Small intestine (tissue), 7 donors: ENCODE data around the gene SRMS. TPM values are rescaled to one million over a fixed set of nuclear protein-coding genes. Genes with fewer than 3 reads are reported as not detected.
"Not testable (repeated sequence)": the region's sequence is repeated elsewhere in the genome, so short reads cannot be mapped to it uniquely, and the experiment has no call there.

Source experiments
- DNase-seq, 2 donors: peaks; one replicate each; pipeline versions ENCODE4 v3.0.0 to v3.0.0-alpha.2; 2013
- FAIRE-seq: peaks from 2 replicates; lab custom pipeline; 2012; peaks lifted over from hg19 to GRCh38; lab: Jason Lieb, UNC
- H3K27ac ChIP-seq, 3 donors: one replicate each; pipeline ENCODE4 v1.5.1; 2013; ENCODE audit warnings: low read length in 2 of 3, mild to moderate bottlenecking in 2 of 3, control low read depth in 1 of 3, inconsistent platforms in 1 of 3, low read depth in 1 of 3, moderate library complexity in 1 of 3
- H3K27me3 ChIP-seq, 3 donors: one replicate each; pipeline ENCODE4 v1.6.1; 2013; ENCODE audit warnings: low read length in 3 of 3, inconsistent platforms in 1 of 3; ENCODE audit not compliant: control insufficient read depth in 3 of 3, insufficient read depth in 3 of 3
- H3K36me3 ChIP-seq, 3 donors: one replicate each; pipeline ENCODE4 v1.6.1; 2013; ENCODE audit warnings: low read length in 3 of 3, inconsistent platforms in 1 of 3, low read depth in 1 of 3, mild to moderate bottlenecking in 1 of 3, moderate library complexity in 1 of 3; ENCODE audit not compliant: control insufficient read depth in 3 of 3, insufficient read depth in 2 of 3
- H3K4me1 ChIP-seq, 3 donors: one replicate each; pipeline ENCODE4 v1.6.1; 2013; ENCODE audit warnings: low read length in 2 of 3, inconsistent platforms in 1 of 3, low read depth in 1 of 3, mild to moderate bottlenecking in 1 of 3, moderate library complexity in 1 of 3; ENCODE audit not compliant: control insufficient read depth in 3 of 3, insufficient read depth in 2 of 3
- H3K4me3 ChIP-seq, 3 donors: one replicate each; pipeline ENCODE4 v1.5.1; 2013; ENCODE audit warnings: low read length in 3 of 3, control low read depth in 1 of 3, inconsistent platforms in 1 of 3, low read depth in 1 of 3, mild to moderate bottlenecking in 1 of 3, moderate library complexity in 1 of 3
- H3K9me3 ChIP-seq, 2 donors: one replicate each; pipeline ENCODE4 v1.6.1; 2013; ENCODE audit warnings: low read depth in 1 of 2, low read length in 1 of 2; ENCODE audit not compliant: control insufficient read depth in 2 of 2, insufficient read depth in 1 of 2
- WGBS, 3 donors: extraction: QIAGEN DNeasy Blood & Tissue Kit; methylation state at CpG; one replicate each; pipeline ENCODE4 v1.1.7; 2013; 5-methylcytosine and 5-hydroxymethylcytosine counted together
- polyA plus RNA-seq, 4 donors: library from polyadenylated mRNA; stranded (reverse) in 3 of 4; unstranded in 1 of 4; fragments of 200-250 nt in 3 of 4; fragments of 120-200 nt in 1 of 4; gene quantifications; one replicate each; pipeline versions ENCODE4 v1.2.1 to v1.2.3, GENCODE V29; 2013
- donor health status: healthy with polysubstance abuse.
- donor health status: control.
- donor health status: control.
- donor health status: Bipolar disorder and iron deficiency.
- donor health status: healthy.

Gene SRMS
- polyA plus RNA-seq, 4 donors: 0.18 TPM; not detected in 3

DNA sequence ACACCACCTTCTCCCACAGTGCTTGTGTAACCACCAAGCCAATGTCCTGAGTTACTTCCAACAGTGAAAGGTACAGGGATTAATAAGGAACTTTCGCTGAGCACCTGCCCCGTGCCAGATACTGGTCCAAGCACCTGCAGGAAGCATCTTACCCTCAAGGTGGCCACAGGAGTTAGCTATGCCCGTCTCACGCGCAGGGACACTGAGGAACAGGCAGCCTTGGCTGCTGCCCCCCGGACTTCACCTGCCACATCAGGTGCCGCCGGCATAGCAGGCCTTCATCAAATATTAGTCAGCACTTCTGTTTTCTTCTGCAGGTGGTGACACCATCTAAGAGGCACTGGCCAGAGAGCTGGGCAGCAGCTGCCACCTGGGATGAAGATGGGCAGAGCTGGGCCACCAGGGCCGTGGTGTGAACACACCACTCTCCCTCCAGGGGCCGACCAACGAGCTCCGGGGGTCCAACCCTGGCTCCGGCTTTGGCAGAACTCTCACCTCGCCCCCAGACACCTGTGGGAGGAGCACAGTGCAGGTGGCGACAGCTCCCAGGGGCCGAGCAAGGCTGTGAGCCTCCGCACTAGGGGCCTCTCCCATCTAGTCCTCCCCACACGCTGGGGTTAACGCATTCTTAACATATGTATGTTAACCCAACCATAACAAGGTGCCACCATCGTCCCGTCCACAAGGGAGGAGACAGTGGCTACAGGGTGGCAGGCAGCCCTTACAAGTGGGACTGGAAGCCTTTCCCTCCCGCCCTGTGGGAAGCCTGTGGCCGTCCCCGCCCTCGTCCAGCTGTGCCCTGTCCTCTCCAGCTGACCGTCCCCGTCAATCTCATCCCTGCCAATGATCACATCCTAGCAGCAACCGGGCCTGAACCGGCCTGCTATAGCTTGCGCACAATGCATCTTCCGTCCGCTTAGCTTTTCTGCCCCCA lies 29.9 kb downstream of the SRMS start:
- peaks cover 0 to 20% (median 0%) of the 10 kb centered on the region in 3 donors for H3K27me3 ChIP-seq
- H3K4me3 ChIP-seq: no peak overlapping the region
- no peak for FAIRE-seq
- no peak for DNase-seq
- 74 to 90% (median 82%) methylated on average over 32 of the region's 32 CpGs for WGBS, 3 donors
- no peak overlapping the region for H3K27ac ChIP-seq
- peaks cover 0 to 14% (median 0%) of the 10 kb centered on the region in 3 donors for H3K36me3 ChIP-seq
- peaks cover 0 to 4% of the 10 kb centered on the region in 2 donors for H3K9me3 ChIP-seq
- peaks cover 0 to 13% (median 4%) of the 10 kb centered on the region in 3 donors for H3K4me1 ChIP-seq

DNA sequence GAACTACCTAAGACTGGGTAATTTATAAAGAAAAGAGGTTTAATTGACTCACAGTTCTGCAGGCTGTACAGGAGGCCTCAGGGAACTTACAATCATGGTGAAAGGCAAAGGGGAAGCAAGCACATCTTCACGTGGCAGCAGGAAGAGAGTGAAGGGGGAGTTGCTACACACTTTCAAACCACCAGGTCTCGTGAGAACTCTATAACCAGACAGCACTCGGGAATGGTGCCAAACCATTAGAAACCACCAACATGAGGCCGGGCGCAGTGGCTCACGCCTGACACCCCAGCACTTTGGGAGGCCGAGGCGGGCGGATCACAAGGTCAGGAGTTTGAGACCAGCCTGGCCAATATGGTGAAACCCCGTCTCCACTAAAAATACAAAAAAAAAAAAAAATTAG lies 33.0 kb downstream of the SRMS start:
- H3K36me3 ChIP-seq, H3K4me3 ChIP-seq, H3K27ac ChIP-seq, DNase-seq, H3K4me1 ChIP-seq, FAIRE-seq, H3K9me3 ChIP-seq: not testable (repeated sequence)
- peaks cover 0 to 18% (median 0%) of the 10 kb centered on the region in 3 donors for H3K27me3 ChIP-seq
- WGBS, 3 donors: 60 to 75% (median 71%) methylated on average over 9 to 10 of the region's 10 CpGs

GRCh38 chr20:63513207-63513606 lies 34.3 kb downstream of the SRMS start:
- Histone ChIP-seq H3K36me3 (peaks cover 0 to 2% (median 0%) of the 10 kb centered on the region in 3 donors), H3K27me3 (peaks cover 0 to 7% (median 0%) of the 10 kb centered on the region in 3 donors), H3K4me1 (no peaks in the 10 kb centered on the region), H3K4me3 (no peak overlapping the region), H3K9me3 (no peaks in the 10 kb centered on the region), H3K27ac (no peak overlapping the region)
- DNase-seq: no peak
- 87% methylated on average over 3 of the region's 3 CpGs for WGBS, 3 donors
- FAIRE-seq: no peak

GRCh38 chr20:63509088-63509564 lies 38.4 kb downstream of the SRMS start:
- no peak for FAIRE-seq
- Histone ChIP-seq H3K9me3 (peaks cover 0 to 15% of the 10 kb centered on the region in 2 donors), H3K4me3 (no peak overlapping the region), H3K36me3 (no peaks in the 10 kb centered on the region), H3K27ac (no peak overlapping the region), H3K4me1 (no peaks in the 10 kb centered on the region), H3K27me3 (peaks cover 0 to 12% (median 6%) of the 10 kb centered on the region in 3 donors)
- DNase-seq: no peak
- 84 to 88% (median 87%) methylated on average over 9 of the region's 9 CpGs for WGBS, 3 donors

- 84 to 88% (median 87%) methylated on average over 33 of the region's 33 CpGs for WGBS, 3 donors
- H3K36me3 ChIP-seq: no peaks in the 10 kb centered on the region
Observed at GRCh38 chr20:63508072-63508768, 39.3 kb downstream of the SRMS start.

GRCh38 chr20:63507083-63507743 lies 40.3 kb downstream of the SRMS start:
- no peak overlapping the region for H3K27ac ChIP-seq
- no peaks in the 10 kb centered on the region for H3K36me3 ChIP-seq
- no peak for DNase-seq
- FAIRE-seq: no peak
- H3K4me3 ChIP-seq: no peak overlapping the region
- no peaks in the 10 kb centered on the region for H3K4me1 ChIP-seq
- peaks cover 0 to 15% of the 10 kb centered on the region in 2 donors for H3K9me3 ChIP-seq
- H3K27me3 ChIP-seq: peaks cover 0 to 25% (median 12%) of the 10 kb centered on the region in 3 donors
- 87 to 92% (median 89%) methylated on average over 24 to 30 of the region's 30 CpGs for WGBS, 3 donors

More at GRCh38 chr20:63508072-63508768, 39.3 kb downstream of the SRMS start:
- H3K9me3 ChIP-seq: peaks cover 0 to 15% of the 10 kb centered on the region in 2 donors
- no peaks in the 10 kb centered on the region for H3K4me1 ChIP-seq
- H3K4me3 ChIP-seq: no peak overlapping the region
- peaks cover 0 to 16% (median 12%) of the 10 kb centered on the region in 3 donors for H3K27me3 ChIP-seq
- DNase-seq (no peak), FAIRE-seq (no peak)
- no peak overlapping the region for H3K27ac ChIP-seq

DNA sequence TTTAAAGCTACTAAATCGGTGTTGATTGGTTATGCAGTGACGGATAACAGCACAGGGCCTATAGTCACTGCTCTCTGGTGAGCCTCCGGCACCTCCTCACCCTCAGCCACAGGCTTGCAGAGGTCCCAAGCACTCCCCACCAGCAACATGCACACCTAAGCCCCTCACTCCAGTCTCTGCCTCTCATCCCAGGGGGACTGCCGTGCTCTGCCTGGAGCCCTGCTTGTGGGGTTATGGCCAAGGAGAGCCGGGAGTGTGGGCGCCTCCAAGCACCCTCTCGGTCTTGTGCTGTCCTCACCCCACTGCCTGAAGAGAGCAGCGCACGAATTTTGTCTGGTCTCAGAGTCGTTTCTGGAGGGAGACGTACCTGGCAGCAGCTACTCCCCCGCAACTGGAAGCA lies 41.8 kb downstream of the SRMS start:
- peaks cover 0 to 31% (median 13%) of the 10 kb centered on the region in 3 donors for H3K27me3 ChIP-seq
- peaks cover 0 to 15% of the 10 kb centered on the region in 2 donors for H3K9me3 ChIP-seq
- 85 to 89% (median 85%) methylated on average over 12 of the region's 12 CpGs for WGBS, 3 donors
- DNase-seq (no peak), FAIRE-seq (no peak)
- no peaks in the 10 kb centered on the region for H3K36me3 ChIP-seq
- no peak overlapping the region for H3K4me3 ChIP-seq
- no peaks in the 10 kb centered on the region for H3K4me1 ChIP-seq
- H3K27ac ChIP-seq: no peak overlapping the region

DNA sequence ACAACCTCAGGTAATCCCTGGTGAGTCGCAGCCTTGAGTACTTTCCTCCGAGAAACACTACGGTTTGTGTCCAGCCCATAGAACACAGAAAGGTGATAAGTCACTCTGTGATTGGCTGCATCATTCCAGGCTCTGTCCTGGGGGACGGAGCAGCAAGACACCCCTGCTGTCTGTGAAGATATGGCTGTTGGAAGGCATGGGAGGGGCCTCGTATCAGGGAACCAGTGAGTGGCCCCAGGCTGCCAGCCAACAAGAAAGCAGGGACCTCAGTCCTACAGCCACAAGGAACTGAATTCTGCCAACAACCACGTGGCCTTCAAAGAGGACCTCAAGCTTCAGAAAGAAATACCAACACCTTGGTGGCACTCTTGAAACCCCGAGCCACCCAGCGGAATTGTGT lies 42.3 kb downstream of the SRMS start:
- FAIRE-seq (no peak), DNase-seq (no peak)
- Histone ChIP-seq H3K27ac (no peak overlapping the region), H3K27me3 (peaks cover 0 to 34% (median 14%) of the 10 kb centered on the region in 3 donors), H3K4me3 (no peak overlapping the region), H3K9me3 (peaks cover 0 to 15% of the 10 kb centered on the region in 2 donors), H3K4me1 (no peaks in the 10 kb centered on the region), H3K36me3 (no peaks in the 10 kb centered on the region)
- WGBS, 3 donors: 81 to 85% (median 81%) methylated on average over 8 of the region's 8 CpGs
